Measurements from ENCODE around the gene PICALM. TPM values are rescaled to one million over a fixed set of nuclear protein-coding genes. Genes with fewer than 3 reads are reported as not detected.

PICALM gene
- total and polyA plus RNA-seq, 2 donors (not counting 1 experiment from before 2014, with no cell fraction given) = 48.4 to 165 TPM

GRCh38 chr11:85945296-85945695 is 123.6 kb downstream of the PICALM start:
- Mint-ChIP-seq H3K9me3 (ENCODE audit: insufficient read depth) (peaks cover 1% of the 10 kb centered on the region), H3K4me1 (no peaks in the 10 kb centered on the region), H3K27me3 (no peaks in the 10 kb centered on the region), H3K4me3 (no peak overlapping the region), H3K27ac (no peak overlapping the region)
- WGBS (ENCODE audit: insufficient coverage) = no CpG with 5 or more reads among the region's 2 CpGs
- intact Hi-C loops (cut with micrococcal nuclease) = no loop called here
- H4K20me1 ChIP-seq (ENCODE audit: control insufficient read depth, insufficient read depth, low read length, poor library complexity, severe bottlenecking) = no peaks in the 10 kb centered on the region
- ATAC-seq (ENCODE audit: low read depth) (no peak), DNase-seq (no peak)
- POLR2A ChIA-PET = no interaction called here
- no peaks in the 10 kb centered on the region for H3K79me2 ChIP-seq (ENCODE audit: control insufficient read depth, insufficient read depth, low read length)
- no peak overlapping the region for H2AFZ ChIP-seq (ENCODE audit: insufficient read depth, low read depth, low read length, poor library complexity, severe bottlenecking)
- H3K4me2 ChIP-seq (replicated peaks; ENCODE audit: low read depth, low read length, poor library complexity, severe bottlenecking) = no peak overlapping the region
- H3K27ac ChIP-seq (ENCODE audit: low read length in 2 of 2) = no peak overlapping the region
- no peak overlapping the region for H3K9ac ChIP-seq (ENCODE audit: low read length)
- CTCF ChIA-PET = no interaction called here
- no peaks in the 10 kb centered on the region for H3K36me3 ChIP-seq (replicated peaks in 1 of 2; ENCODE audit: control extremely low read depth in 1 of 2, control insufficient read depth in 1 of 2, extremely low read depth in 1 of 2, insufficient read depth in 2 of 2, low read length in 1 of 2)
- TF ChIP-seq EZH2 (IDR thresholded peaks at IDR 0.05; ENCODE audit: borderline replicate concordance, insufficient read depth, low read depth, low read length, poor library complexity, severe bottlenecking) (no peak), CTCF (IDR thresholded peaks at IDR 0.05) (no peak)
- H3K27me3 ChIP-seq (replicated peaks in 1 of 4; ENCODE audit: control extremely low read depth in 1 of 4, control insufficient read depth in 3 of 4, insufficient read depth in 4 of 4, low read length in 3 of 4) = no peaks in the 10 kb centered on the region
- no peaks in the 10 kb centered on the region for H3K4me1 ChIP-seq (ENCODE audit: control insufficient read depth in 2 of 2, insufficient read depth in 2 of 2, low read length in 2 of 2)
- H3K4me3 ChIP-seq (ENCODE audit: control extremely low read depth in 1 of 5, extremely low read depth in 1 of 5, insufficient read depth in 1 of 5, low read depth in 2 of 5, low read length in 4 of 5) = no peak overlapping the region
- H3K9me3 ChIP-seq (ENCODE audit: control extremely low read depth in 1 of 3, control insufficient read depth in 2 of 3, insufficient read depth in 1 of 3, low read length in 2 of 3) = peaks cover 1 to 19% (median 8%) of the 10 kb centered on the region in 3 donors

DNA sequence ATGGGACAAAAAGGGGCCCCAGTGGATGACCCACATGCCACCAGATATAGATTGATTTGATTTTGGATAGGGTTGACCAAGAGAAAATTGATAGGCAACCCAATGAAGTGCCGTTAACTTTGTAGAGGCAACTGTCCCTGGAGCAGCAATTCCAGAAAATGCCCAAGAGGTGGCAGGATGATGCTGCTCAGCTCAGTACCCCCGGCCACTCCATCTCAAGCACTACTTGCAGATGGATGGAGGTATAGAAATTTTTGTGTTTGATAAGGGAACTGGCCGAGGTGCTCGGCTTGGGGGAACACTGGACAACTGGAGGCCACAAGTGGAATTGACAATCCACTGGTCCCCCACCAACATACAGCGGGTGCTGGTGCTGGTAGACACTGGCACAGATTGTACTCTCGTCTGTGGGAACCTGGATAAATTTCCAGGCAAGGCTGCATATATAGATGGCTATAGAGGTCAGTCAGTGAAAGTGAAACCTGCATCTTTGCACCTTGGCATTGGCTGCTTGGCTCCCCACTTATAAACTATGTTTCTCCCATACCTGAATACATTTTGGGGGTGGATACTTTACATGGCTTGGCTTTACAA is 127.4 kb downstream of the PICALM start:
- no peaks in the 10 kb centered on the region for H3K4me1 Mint-ChIP-seq
- no peak overlapping the region for H2AFZ ChIP-seq (ENCODE audit: insufficient read depth, low read depth, low read length, poor library complexity, severe bottlenecking)
- no peaks in the 10 kb centered on the region for H3K27me3 ChIP-seq (replicated peaks in 1 of 4; ENCODE audit: control extremely low read depth in 1 of 4, control insufficient read depth in 3 of 4, insufficient read depth in 4 of 4, low read length in 3 of 4)
- H3K27me3 Mint-ChIP-seq = no peaks in the 10 kb centered on the region
- WGBS (ENCODE audit: insufficient coverage) = no CpG with 5 or more reads among the region's 6 CpGs
- H3K4me3 ChIP-seq (ENCODE audit: control extremely low read depth in 1 of 5, extremely low read depth in 1 of 5, insufficient read depth in 1 of 5, low read depth in 2 of 5, low read length in 4 of 5) = no peak overlapping the region
- H3K9me3 ChIP-seq (ENCODE audit: control extremely low read depth in 1 of 3, control insufficient read depth in 2 of 3, insufficient read depth in 1 of 3, low read length in 2 of 3) = peaks cover 1 to 19% (median 8%) of the 10 kb centered on the region in 3 donors
- ChIA-PET CTCF (no interaction called here), POLR2A (no interaction called here)
- ATAC-seq (ENCODE audit: low read depth) = no peak
- H3K27ac Mint-ChIP-seq = no peak overlapping the region
- no peaks in the 10 kb centered on the region for H3K4me1 ChIP-seq (ENCODE audit: control insufficient read depth in 2 of 2, insufficient read depth in 2 of 2, low read length in 2 of 2)
- no peak for DNase-seq
- H3K36me3 ChIP-seq (replicated peaks in 1 of 2; ENCODE audit: control extremely low read depth in 1 of 2, control insufficient read depth in 1 of 2, extremely low read depth in 1 of 2, insufficient read depth in 2 of 2, low read length in 1 of 2) = no peaks in the 10 kb centered on the region
- H3K27ac ChIP-seq (ENCODE audit: low read length in 2 of 2) = no peak overlapping the region
- H3K4me2 ChIP-seq (replicated peaks; ENCODE audit: low read depth, low read length, poor library complexity, severe bottlenecking) = no peak overlapping the region
- H3K9me3 Mint-ChIP-seq (ENCODE audit: insufficient read depth) = peaks cover 1% of the 10 kb centered on the region
- no peak overlapping the region for H3K4me3 Mint-ChIP-seq
- intact Hi-C loops (cut with micrococcal nuclease) = no loop called here
- H3K79me2 ChIP-seq (ENCODE audit: control insufficient read depth, insufficient read depth, low read length) = no peaks in the 10 kb centered on the region
- no peak overlapping the region for H3K9ac ChIP-seq (ENCODE audit: low read length)
- TF ChIP-seq EZH2 (IDR thresholded peaks at IDR 0.05; ENCODE audit: borderline replicate concordance, insufficient read depth, low read depth, low read length, poor library complexity, severe bottlenecking) (no peak), CTCF (IDR thresholded peaks at IDR 0.05) (no peak)
- no peaks in the 10 kb centered on the region for H4K20me1 ChIP-seq (ENCODE audit: control insufficient read depth, insufficient read depth, low read length, poor library complexity, severe bottlenecking)

Data from B cell (primary cell).